ENCODE results near the gene CADM4. TPM values are rescaled to one million over a fixed set of nuclear protein-coding genes. Genes with fewer than 3 reads are reported as not detected.

The CADM4 gene
- total and polyA plus RNA-seq, 2 experiments from 2014 or later = 16.6 to 22.7 TPM

DNA sequence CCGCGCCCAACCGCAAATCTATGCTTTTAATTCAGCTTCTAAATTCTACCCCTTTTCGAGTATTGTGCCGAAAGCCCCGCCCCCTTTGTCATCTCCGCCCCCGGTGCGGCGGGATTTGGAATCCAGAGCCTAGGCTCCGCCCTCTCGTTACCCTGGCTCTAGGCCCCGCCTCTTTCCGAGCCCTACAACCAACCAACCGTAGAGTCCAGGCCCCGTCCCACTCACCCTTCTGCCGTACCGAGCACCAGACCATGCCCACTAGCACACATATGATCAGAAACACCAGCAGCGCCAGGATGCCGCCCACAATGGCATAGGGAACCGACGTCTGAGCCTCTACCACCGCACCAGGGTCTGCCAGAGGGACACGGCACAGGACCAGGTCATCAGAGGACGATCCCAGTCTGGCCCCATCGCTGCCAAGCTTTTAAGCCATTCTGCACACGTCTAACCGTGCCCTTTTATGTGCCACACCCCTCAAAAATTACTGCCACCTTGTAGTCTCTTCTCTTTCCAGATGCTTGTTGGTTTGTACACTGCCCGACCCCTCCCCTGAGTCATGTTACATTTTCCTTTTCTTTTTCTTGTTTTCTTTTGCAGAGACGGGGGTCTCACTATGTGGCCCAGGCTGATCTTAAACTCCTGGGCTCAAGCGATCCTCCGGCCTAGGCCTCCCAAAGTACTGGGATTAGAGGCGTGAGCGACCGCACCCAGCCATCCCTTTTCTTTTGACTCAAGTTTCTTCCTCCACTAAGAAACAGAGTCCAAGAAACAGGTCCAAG, 15.6 kb downstream of the CADM4 start:
- Histone ChIP-seq H3K4me1 (ENCODE audit: insufficient read depth) (no peaks in the 10 kb centered on the region), H3K9me2 (replicated peaks; ENCODE audit: insufficient read depth) (no peaks in the 10 kb centered on the region), H3K9me3 (ENCODE audit: low read depth) (no peaks in the 10 kb centered on the region), H3K27me3 (no peaks in the 10 kb centered on the region), H3K36me3 (replicated peaks; ENCODE audit: insufficient read depth, low read depth) (no peaks in the 10 kb centered on the region), H4K20me1 (ENCODE audit: insufficient read depth, poor library complexity, severe bottlenecking) (no peaks in the 10 kb centered on the region), H3K79me2 (peaks cover 8% of the 10 kb centered on the region), H3K4me3 (no peak overlapping the region), H3K27ac (no peak overlapping the region), H2AFZ (no peak overlapping the region), H3K4me2 (no peak overlapping the region)
- 95% methylated on average over 26 of the region's 35 CpGs for WGBS (ENCODE audit: low lambda C conversion rate, missing lambda C conversion rate)
- TF ChIP-seq EZH2 (IDR thresholded peaks at IDR 0.05; ENCODE audit: borderline replicate concordance) (no peak), EZH2phosphoT487 (IDR thresholded peaks at IDR 0.05; ENCODE audit: low read depth, severe bottlenecking, unreplicated experiment) (no peak)
- TF ChIP-seq, protein P1, sequence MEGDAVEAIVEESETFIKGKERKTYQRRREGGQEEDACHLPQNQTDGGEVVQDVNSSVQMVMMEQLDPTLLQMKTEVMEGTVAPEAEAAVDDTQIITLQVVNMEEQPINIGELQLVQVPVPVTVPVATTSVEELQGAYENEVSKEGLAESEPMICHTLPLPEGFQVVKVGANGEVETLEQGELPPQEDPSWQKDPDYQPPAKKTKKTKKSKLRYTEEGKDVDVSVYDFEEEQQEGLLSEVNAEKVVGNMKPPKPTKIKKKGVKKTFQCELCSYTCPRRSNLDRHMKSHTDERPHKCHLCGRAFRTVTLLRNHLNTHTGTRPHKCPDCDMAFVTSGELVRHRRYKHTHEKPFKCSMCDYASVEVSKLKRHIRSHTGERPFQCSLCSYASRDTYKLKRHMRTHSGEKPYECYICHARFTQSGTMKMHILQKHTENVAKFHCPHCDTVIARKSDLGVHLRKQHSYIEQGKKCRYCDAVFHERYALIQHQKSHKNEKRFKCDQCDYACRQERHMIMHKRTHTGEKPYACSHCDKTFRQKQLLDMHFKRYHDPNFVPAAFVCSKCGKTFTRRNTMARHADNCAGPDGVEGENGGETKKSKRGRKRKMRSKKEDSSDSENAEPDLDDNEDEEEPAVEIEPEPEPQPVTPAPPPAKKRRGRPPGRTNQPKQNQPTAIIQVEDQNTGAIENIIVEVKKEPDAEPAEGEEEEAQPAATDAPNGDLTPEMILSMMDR (IDR thresholded peaks at IDR 0.05; ENCODE audit: poor library complexity) = no peak
- no peak for DNase-seq (ENCODE audit: low spot score)

DNA sequence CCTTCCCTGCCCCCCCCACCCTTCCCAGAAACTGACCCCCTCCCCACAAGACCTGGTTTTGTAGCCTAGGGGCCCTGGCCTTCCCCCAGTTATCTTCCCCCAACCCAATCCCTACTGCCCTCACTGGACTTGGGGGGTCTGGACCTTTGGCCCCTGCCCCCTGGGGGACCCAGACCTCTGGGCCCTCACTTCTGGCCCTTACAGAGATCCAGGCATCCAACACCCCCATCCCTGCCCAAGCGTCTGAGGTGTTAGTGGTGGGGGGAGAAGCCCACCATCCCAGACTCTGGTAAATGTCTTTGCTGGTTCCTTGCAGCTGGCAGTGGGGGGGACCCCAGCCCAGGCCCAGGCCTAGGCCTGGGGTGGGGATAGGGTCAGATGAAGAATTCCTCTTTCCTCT, 16.7 kb downstream of the CADM4 start:
- H3K9me3 ChIP-seq (ENCODE audit: low read depth) = no peaks in the 10 kb centered on the region
- no peaks in the 10 kb centered on the region for H3K9me2 ChIP-seq (replicated peaks; ENCODE audit: insufficient read depth)
- H3K27me3 ChIP-seq = no peaks in the 10 kb centered on the region
- H3K79me2 ChIP-seq = peaks cover 17% of the 10 kb centered on the region
- no peak overlapping the region for H2AFZ ChIP-seq
- no peak overlapping the region for H3K27ac ChIP-seq
- TF ChIP-seq EZH2phosphoT487 (IDR thresholded peaks at IDR 0.05; ENCODE audit: low read depth, severe bottlenecking, unreplicated experiment) = no peak
- TF ChIP-seq EZH2 (IDR thresholded peaks at IDR 0.05; ENCODE audit: borderline replicate concordance) = no peak
- TF ChIP-seq, protein P1 (IDR thresholded peaks at IDR 0.05; ENCODE audit: poor library complexity) = no peak
- peaks cover 7% of the 10 kb centered on the region for H3K4me1 ChIP-seq (ENCODE audit: insufficient read depth)
- no peak overlapping the region for H3K4me2 ChIP-seq
- H3K36me3 ChIP-seq (replicated peaks; ENCODE audit: insufficient read depth, low read depth) = no peaks in the 10 kb centered on the region
- H4K20me1 ChIP-seq (ENCODE audit: insufficient read depth, poor library complexity, severe bottlenecking) = no peaks in the 10 kb centered on the region
- no peak for DNase-seq (ENCODE audit: low spot score)
- H3K4me3 ChIP-seq = no peak overlapping the region
- WGBS (ENCODE audit: low lambda C conversion rate, missing lambda C conversion rate) = 83% methylated on average over 1 of the region's 1 CpG

DNA sequence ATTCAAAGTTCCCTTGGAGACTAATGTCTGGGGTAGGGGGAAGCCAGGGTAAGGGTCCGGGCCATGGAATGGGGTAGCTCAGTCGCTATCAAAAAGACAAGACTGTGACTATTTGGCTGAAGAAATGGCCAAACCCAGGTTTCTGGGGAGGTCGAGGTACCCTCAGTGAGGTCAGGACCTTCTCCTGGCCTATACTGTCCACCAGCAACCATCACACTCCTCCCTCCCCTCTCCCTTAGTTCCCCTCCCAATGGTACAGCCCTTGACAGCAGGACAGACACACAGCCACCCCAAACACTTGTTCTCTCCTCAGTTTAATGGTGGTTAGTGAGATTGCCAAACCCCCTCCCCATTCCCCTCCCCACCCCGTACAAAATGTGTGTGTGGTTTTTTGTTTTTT, 17.6 kb downstream of the CADM4 start:
- Histone ChIP-seq H3K27me3 (no peaks in the 10 kb centered on the region), H2AFZ (no peak overlapping the region), H3K4me2 (no peak overlapping the region), H3K27ac (no peak overlapping the region), H3K36me3 (replicated peaks; ENCODE audit: insufficient read depth, low read depth) (no peaks in the 10 kb centered on the region), H3K4me1 (ENCODE audit: insufficient read depth) (peaks cover 7% of the 10 kb centered on the region), H3K9me3 (ENCODE audit: low read depth) (no peaks in the 10 kb centered on the region), H4K20me1 (ENCODE audit: insufficient read depth, poor library complexity, severe bottlenecking) (no peaks in the 10 kb centered on the region), H3K9me2 (replicated peaks; ENCODE audit: insufficient read depth) (no peaks in the 10 kb centered on the region), H3K79me2 (peaks cover 26% of the 10 kb centered on the region), H3K4me3 (no peak overlapping the region)
- TF ChIP-seq EZH2phosphoT487 (IDR thresholded peaks at IDR 0.05; ENCODE audit: low read depth, severe bottlenecking, unreplicated experiment) (no peak), EZH2 (IDR thresholded peaks at IDR 0.05; ENCODE audit: borderline replicate concordance) (no peak)
- TF ChIP-seq, protein P1 (IDR thresholded peaks at IDR 0.05; ENCODE audit: poor library complexity) = no peak
- 90% methylated on average over 4 of the region's 4 CpGs for WGBS (ENCODE audit: low lambda C conversion rate, missing lambda C conversion rate)
- DNase-seq (ENCODE audit: low spot score) = no peak
